ENCODE measurements around the gene ST6GALNAC2.
A peak's percentile ranks its signal among the peaks of the same experiment; 100 is the strongest.

The ST6GALNAC2 gene

DNA sequence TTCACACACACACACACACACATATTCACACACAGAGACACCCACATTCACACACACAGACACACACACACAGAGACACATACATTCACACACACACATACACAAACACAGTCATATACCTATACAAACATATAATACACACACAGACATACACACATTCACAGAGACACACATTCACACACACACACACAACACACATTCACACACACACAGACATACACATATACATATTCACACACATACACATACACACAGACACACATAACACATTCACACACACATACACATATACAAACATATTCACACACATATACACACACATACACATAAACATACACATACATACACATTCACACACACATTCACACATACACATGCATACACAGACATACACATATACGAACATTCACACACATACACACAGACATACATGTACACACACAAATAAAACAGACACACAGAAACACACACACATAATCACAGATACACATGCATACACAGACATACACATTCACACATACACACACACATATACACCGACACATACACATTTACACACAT is 37.9 kb downstream of the ST6GALNAC2 start:
- DNase-seq (ENCODE audit: low spot score), result no peak
- CTCF ChIA-PET, result interaction anchor here (1.4 to 1.5 kb wide), 4 partner anchors 11 to 40 kb away, joined by 4 to 9 read pairs (median 6); no protein-coding TSS in a partner anchor
- peak; percentile 56 for TF ChIP-seq CTCF (conservative IDR thresholded peaks at IDR 0.05; ENCODE audit: low read depth)
- peak overlapping the region; percentile 86 for H3K27ac ChIP-seq
- POLR2A ChIA-PET (ENCODE audit: low non-redundant PET), result interaction anchor here (0.7 kb wide), 1 partner anchor 18 kb away, joined by 4 read pairs; no protein-coding TSS in a partner anchor

DNA sequence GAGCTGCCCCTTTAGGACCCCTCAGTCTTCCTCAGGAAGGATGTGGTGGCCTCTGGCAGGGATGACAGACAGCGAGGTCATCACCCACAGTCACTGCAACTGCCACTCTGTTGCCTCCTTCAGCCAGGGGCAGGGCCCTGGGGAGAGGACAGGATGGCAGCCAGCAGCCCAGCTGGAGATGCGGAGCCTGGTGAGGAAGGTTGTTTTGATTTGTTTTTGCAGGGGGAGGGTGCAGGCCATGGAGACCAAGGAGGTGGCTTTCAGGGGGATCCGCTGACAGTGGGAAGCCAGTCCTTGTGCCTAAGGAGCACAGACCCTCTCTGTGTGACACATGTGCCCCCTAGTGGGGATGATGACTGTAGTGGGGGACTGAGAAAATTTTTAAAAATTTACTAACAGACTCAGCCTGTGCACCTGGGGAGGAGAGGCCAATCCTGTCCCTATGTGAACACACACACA is 38.4 kb downstream of the ST6GALNAC2 start:
- TF ChIP-seq CTCF (conservative IDR thresholded peaks at IDR 0.05; ENCODE audit: low read depth), result peak; percentile 80
- peak overlapping the region; percentile 86 for H3K27ac ChIP-seq
- ChIA-PET POLR2A (ENCODE audit: low non-redundant PET) (interaction anchor here (0.5 to 0.7 kb wide), 2 partner anchors 18 to 155 kb away, joined by 3 to 4 read pairs; no protein-coding TSS in a partner anchor), CTCF (interaction anchor here (0.5 to 1.5 kb wide), 15 partner anchors 10 to 1063 kb away, joined by 3 to 9 read pairs (median 4); no protein-coding TSS in a partner anchor)
- DNase-seq (ENCODE audit: low spot score), result no peak

DNA sequence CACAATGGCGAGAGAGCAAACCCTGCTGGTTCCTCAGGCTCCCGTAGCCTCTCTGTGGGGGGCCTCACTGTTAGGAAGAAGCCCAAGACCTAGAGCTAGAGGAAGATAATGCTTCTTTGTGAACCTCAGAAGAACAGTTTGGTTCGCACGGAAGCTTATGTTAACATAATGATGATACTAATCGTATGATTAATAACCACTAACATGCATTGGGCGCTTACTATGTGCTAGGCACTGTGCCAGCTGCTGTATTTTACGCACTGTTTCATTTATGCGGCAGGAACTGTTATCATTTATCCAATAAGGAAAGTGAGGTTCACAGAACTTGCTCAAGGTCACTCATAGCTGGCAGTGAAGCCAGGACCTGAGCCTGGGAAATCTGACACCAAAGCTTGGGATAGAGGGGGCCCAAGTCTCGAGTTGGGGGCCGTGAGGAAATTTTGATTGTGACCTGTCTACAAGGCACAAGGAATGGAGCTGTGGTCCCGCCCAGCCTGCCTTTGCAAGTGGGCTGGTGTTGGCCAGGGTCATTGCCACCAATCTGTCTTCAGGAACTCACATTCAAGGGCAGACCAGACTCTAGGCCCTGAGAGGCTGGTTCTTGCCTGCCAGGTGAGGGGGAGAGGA is 39.0 kb downstream of the ST6GALNAC2 start:
- peak overlapping the region; percentile 86 for H3K27ac ChIP-seq
- CTCF ChIA-PET, result interaction anchor here (0.5 to 1.5 kb wide), 17 partner anchors 10 to 1062 kb away, joined by 3 to 9 read pairs (median 4); no protein-coding TSS in a partner anchor
- no peak for TF ChIP-seq CTCF (conservative IDR thresholded peaks at IDR 0.05; ENCODE audit: low read depth)
- POLR2A ChIA-PET (ENCODE audit: low non-redundant PET), result interaction anchor here (0.5 to 0.7 kb wide), 3 partner anchors 17 to 156 kb away, joined by 3 to 4 read pairs (median 3); no protein-coding TSS in a partner anchor
- DNase-seq (ENCODE audit: low spot score), result peak; percentile 55

DNA sequence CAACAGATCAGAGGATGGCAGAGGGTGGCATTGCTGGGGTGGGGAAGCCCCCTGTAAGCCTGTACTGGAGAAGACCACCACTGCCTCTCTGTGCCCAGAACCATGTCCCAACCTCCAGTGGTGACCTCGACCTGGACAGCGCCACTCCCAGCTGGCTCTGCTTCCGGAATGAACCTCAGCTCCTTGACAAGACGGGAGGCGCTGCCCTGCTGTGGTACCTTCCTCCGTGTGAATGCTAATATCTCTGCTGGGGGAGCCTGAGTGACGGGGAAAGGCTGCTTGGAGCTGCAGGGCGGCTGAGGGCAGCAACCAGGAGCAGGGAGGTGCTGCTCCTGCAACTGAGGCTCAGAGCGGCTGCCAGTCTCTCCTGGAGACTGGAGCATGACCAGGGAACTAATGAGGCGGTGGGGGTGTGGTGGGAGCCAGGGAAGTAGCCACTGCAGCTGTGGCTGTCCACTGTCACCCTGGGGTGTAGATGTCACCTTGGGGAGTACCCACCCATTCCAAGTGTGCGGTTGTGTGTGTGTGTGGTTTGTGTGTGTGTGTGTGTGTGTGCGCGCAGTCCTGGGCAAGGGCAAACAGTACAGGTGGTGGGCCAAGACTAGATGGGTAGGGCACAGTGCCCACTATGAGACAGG is 39.6 kb downstream of the ST6GALNAC2 start:
- DNase-seq (ENCODE audit: low spot score), result no peak
- ChIA-PET CTCF (interaction anchor here (0.5 to 1.5 kb wide), 11 partner anchors 9 to 156 kb away, joined by 3 to 9 read pairs (median 4); no protein-coding TSS in a partner anchor), POLR2A (ENCODE audit: low non-redundant PET) (interaction anchor here (0.6 kb wide), 1 partner anchor 16 kb away, joined by 3 read pairs; no protein-coding TSS in a partner anchor)
- no peak for TF ChIP-seq CTCF (conservative IDR thresholded peaks at IDR 0.05; ENCODE audit: low read depth)
- peak overlapping the region; percentile 86 for H3K27ac ChIP-seq

DNA sequence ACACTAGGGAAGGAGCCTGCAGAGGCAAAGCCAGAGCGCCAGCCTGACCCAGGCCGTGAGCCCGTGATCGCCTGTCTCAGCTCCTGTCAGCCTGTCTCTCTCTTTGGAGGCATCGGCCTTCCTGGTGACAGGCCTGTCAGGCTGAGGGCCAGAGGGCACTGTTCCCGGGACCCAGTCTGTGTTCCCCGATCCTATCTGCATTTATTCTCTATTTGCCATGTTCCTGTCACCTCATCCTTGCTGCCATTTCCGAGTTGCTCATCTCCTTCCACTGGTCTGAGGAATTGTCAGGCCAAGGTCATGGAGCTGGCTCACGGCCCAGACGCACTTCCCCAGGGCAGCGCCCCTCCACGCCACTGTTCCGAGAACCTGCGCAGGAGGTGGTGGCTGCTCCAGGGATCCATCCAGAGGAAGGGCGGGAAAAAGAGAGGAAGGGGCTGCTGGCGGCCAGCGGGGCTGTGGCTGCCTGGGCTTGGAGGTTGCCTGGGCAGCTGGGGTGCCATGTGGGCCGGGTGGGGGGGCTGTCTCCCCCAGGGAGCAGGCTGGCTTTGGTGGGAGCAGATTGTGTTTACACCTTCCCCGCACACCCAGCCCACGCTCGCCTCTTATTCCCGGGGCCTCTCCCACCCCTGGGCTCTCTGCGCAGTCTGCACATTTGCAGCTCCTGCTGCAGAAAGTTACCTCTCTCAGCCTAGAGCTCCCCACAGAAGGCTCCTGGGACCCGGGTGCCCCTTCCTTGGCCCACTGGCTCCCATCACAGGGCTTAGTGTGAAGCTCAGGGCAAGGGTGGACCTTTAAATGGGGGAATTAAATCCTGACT is 40.9 kb downstream of the ST6GALNAC2 start:
- CTCF ChIA-PET, result interaction anchor here (1.0 to 2.1 kb wide), 2 partner anchors 16 to 22 kb away, joined by 3 to 9 read pairs; no protein-coding TSS in a partner anchor
- DNase-seq (ENCODE audit: low spot score), result no peak
- POLR2A ChIA-PET (ENCODE audit: low non-redundant PET), result no interaction called here
- TF ChIP-seq CTCF (conservative IDR thresholded peaks at IDR 0.05; ENCODE audit: low read depth), result no peak
- H3K27ac ChIP-seq, result peak overlapping the region; percentile 26

All from RWPE1 (cell line).